ENCODE results near the gene ZFPL1. TPM values are rescaled to one million over a fixed set of nuclear protein-coding genes. Genes with fewer than 3 reads are reported as not detected.
A peak's percentile ranks its signal among the peaks of the same experiment; 100 is the strongest.

Gene ZFPL1
- total RNA-seq, 2 donors from 2014 or later, result 35.7 to 46.6 TPM

GRCh38 chr11:65126624-65127274 lies 42.7 kb downstream of the ZFPL1 start:
- WGBS, 2 experiments (ENCODE audit: insufficient coverage in 1 of 2, insufficient read length in 1 of 2), result 86 to 100% methylated on average over 4 to 6 of the region's 6 CpGs
- Mint-ChIP-seq H3K9me3 (no peaks in the 10 kb centered on the region), H3K4me1 (peaks cover 4% of the 10 kb centered on the region), H3K27ac (no peak overlapping the region), H3K36me3 (ENCODE audit: low read depth) (peaks cover 35% of the 10 kb centered on the region), H3K4me3 (no peak overlapping the region), H3K27me3 (ENCODE audit: insufficient read depth) (no peaks in the 10 kb centered on the region)
- H3K4me1 ChIP-seq (ENCODE audit: control insufficient read depth, insufficient read depth, low read length), result no peaks in the 10 kb centered on the region
- H3K27ac ChIP-seq (ENCODE audit: low read depth, low read length), result no peak overlapping the region
- peak; percentile 11 for DNase-seq
- no peaks in the 10 kb centered on the region for H3K9me3 ChIP-seq (ENCODE audit: control insufficient read depth, low read length)
- peaks cover 68% of the 10 kb centered on the region for H3K36me3 ChIP-seq (ENCODE audit: control insufficient read depth, insufficient read depth, low read length)
- TF ChIP-seq CTCF (conservative IDR thresholded peaks at IDR 0.05), result no peak
- H3K27me3 ChIP-seq (ENCODE audit: control insufficient read depth, insufficient read depth, low read length, poor library complexity, severe bottlenecking), result no peaks in the 10 kb centered on the region
- H3K9ac ChIP-seq (ENCODE audit: extremely low read depth, low read length, poor library complexity, severe bottlenecking), result no peak overlapping the region
- H3K4me3 ChIP-seq (ENCODE audit: low read length), result no peak overlapping the region

GRCh38 chr11:65127473-65128181 lies 43.6 kb downstream of the ZFPL1 start:
- DNase-seq, result peak; percentile 37
- WGBS, 2 experiments (ENCODE audit: insufficient coverage in 1 of 2, insufficient read length in 1 of 2), result 92 to 95% methylated on average over 9 to 11 of the region's 12 CpGs

More at GRCh38 chr11:65127473-65128181, 43.6 kb downstream of the ZFPL1 start:
- Histone ChIP-seq H3K27me3 (ENCODE audit: control insufficient read depth, insufficient read depth, low read length, poor library complexity, severe bottlenecking) (no peaks in the 10 kb centered on the region), H3K4me1 (ENCODE audit: control insufficient read depth, insufficient read depth, low read length) (no peaks in the 10 kb centered on the region), H3K27ac (ENCODE audit: low read depth, low read length) (no peak overlapping the region), H3K9ac (ENCODE audit: extremely low read depth, low read length, poor library complexity, severe bottlenecking) (no peak overlapping the region), H3K36me3 (ENCODE audit: control insufficient read depth, insufficient read depth, low read length) (peaks cover 77% of the 10 kb centered on the region), H3K4me3 (ENCODE audit: low read length) (no peak overlapping the region), H3K9me3 (ENCODE audit: control insufficient read depth, low read length) (no peaks in the 10 kb centered on the region)
- Mint-ChIP-seq H3K36me3 (ENCODE audit: low read depth) (peaks cover 39% of the 10 kb centered on the region), H3K4me3 (no peak overlapping the region), H3K4me1 (peaks cover 4% of the 10 kb centered on the region), H3K9me3 (no peaks in the 10 kb centered on the region), H3K27ac (no peak overlapping the region), H3K27me3 (ENCODE audit: insufficient read depth) (no peaks in the 10 kb centered on the region)
- TF ChIP-seq CTCF (conservative IDR thresholded peaks at IDR 0.05), result no peak
